ENCODE results near the gene EPB41L4B. TPM values are rescaled to one million over a fixed set of nuclear protein-coding genes. Genes with fewer than 3 reads are reported as not detected.

EPB41L4B gene
- total and polyA plus RNA-seq, 2 of the 13 experiments (the other 11 are each of a cell fraction or from before 2014, with no cell fraction given), result 17.6 to 22.1 TPM

- TF ChIP-seq ARID5B (CRISPR knock-in tag; IDR thresholded peaks at IDR 0.05) (no peak), FOXJ3 (CRISPR knock-in tag; IDR thresholded peaks at IDR 0.05; ENCODE audit: borderline replicate concordance) (no peak), ZNF678 (CRISPR knock-in tag; IDR thresholded peaks at IDR 0.05) (no peak), ZFP37 (CRISPR knock-in tag; IDR thresholded peaks at IDR 0.05; ENCODE audit: borderline replicate concordance) (no peak), PRPF4 (IDR thresholded peaks at IDR 0.05; ENCODE audit: low read depth, low read length, poor library complexity, severe bottlenecking) (no peak), SRSF9 (IDR thresholded peaks at IDR 0.05; ENCODE audit: borderline replicate concordance, insufficient read depth, low read depth, low read length, poor library complexity, severe bottlenecking) (no peak), ZNF274 (CRISPR knock-in tag; IDR thresholded peaks at IDR 0.05) (no peak), ZNF768 (CRISPR knock-in tag; IDR thresholded peaks at IDR 0.05) (0 out of 2 replicates have a peak, but pooled peaks have one; percentile 25)
Measured at GRCh38 chr9:109251776-109252106, 69.1 kb downstream of the EPB41L4B start (continued).

Measured in HepG2 (cell line).